Heart right ventricle (tissue), 16 donors: Measurements from ENCODE around the gene BMERB1. TPM values are rescaled to one million over a fixed set of nuclear protein-coding genes. Genes with fewer than 3 reads are reported as not detected.

Experiments used
- ATAC-seq, 8 donors: fragments of 200-7000 bp; cut with Tn5 transposase; one replicate each; pipeline ENCODE4 v1.9.1; 2020; ENCODE audit warnings: mild to moderate bottlenecking in 8 of 8, moderate library complexity in 8 of 8, moderate number of reproducible peaks in 1 of 8
- DNase-seq, 2 donors: peaks; one replicate each; pipeline ENCODE4 v3.0.0-alpha.2; 2020
- H3K27ac ChIP-seq, 10 donors: fragments of 200-600 bp; sonication (generic) in 2 of 10; one replicate each; pipeline versions ENCODE4 v1.5.0 to v1.8.0; 2020 to 2022; ENCODE audit warnings: mild to moderate bottlenecking in 3 of 10
- H3K27me3 ChIP-seq, 7 donors: fragments of 200-600 bp; one replicate each; pipeline ENCODE4 v1.8.0; 2021 to 2022; ENCODE audit warnings: mild to moderate bottlenecking in 2 of 7
- H3K36me3 ChIP-seq, 9 donors: fragments of 200-600 bp; sonication (generic) in 1 of 9; one replicate each; pipeline versions ENCODE4 v1.5.0 to v1.8.0; 2020 to 2022; ENCODE audit warnings: mild to moderate bottlenecking in 2 of 9
- H3K4me1 ChIP-seq, 9 donors: fragments of 200-600 bp; sonication (generic) in 1 of 9; one replicate each; pipeline versions ENCODE4 v1.5.0 to v1.8.0; 2020 to 2022; ENCODE audit warnings: mild to moderate bottlenecking in 4 of 9
- H3K4me3 ChIP-seq, 10 donors: fragments of 200-600 bp; sonication (generic) in 2 of 10; one replicate each; pipeline versions ENCODE4 v1.5.0 to v1.8.0; 2020 to 2022; ENCODE audit warnings: mild to moderate bottlenecking in 7 of 10, moderate library complexity in 2 of 10
- H3K9me3 ChIP-seq, 11 donors: fragments of 200-600 bp in 10 of 11; sonication (generic) in 2 of 11; one replicate each; pipeline versions ENCODE4 v1.5.0 to v1.8.0; 2013 to 2022; ENCODE audit warnings: mild to moderate bottlenecking in 2 of 11, control low read depth in 1 of 11, moderate library complexity in 1 of 11
- CTCF ChIP-seq, 9 donors: fragments of 200-600 bp; sonication (generic) in 2 of 9; IDR thresholded peaks; one replicate each; pipeline versions ENCODE4 v1.5.0 to v1.8.0; 2021 to 2022; ENCODE audit warnings: antibody characterized with exemption in 9 of 9, mild to moderate bottlenecking in 5 of 9, moderate library complexity in 1 of 9
- WGBS, 2 donors: extraction: QIAGEN DNeasy Blood & Tissue Kit; methylation state at CpG; one replicate each; pipeline ENCODE4 v1.1.7; 2013; ENCODE audit warnings: inconsistent platforms in 1 of 2; 5-methylcytosine and 5-hydroxymethylcytosine counted together
- intact Hi-C, 10 donors: fragments of 100-400 bp; cut with DNase I; formaldehyde crosslinking; loops; one replicate each; pipeline versions ENCODE4 v1.11.1 to v1.14.2; 2022
- polyA plus RNA-seq, 2 donors: library from polyadenylated mRNA; stranded (reverse); fragments of 200-250 nt; gene quantifications; one replicate each; pipeline ENCODE4 v1.2.3, GENCODE V29; 2013
- total RNA-seq, 10 donors: library from RNA; stranded (reverse); fragmentation: NEBNext Ultra II Directional in 3 of 10; extraction: Animal tissue kit (Norgen Biotek cat#: 25700) in 3 of 10; gene quantifications; one replicate each; pipeline versions ENCODE4 v1.2.1 to v1.2.4, GENCODE V29; 2021 to 2023
- donor health status: Arrhythmogenic right ventricular cardiomyopathy.
- donor health status: ischemic (EF 13 %, LVEDD 7.1; RV severe dilation, severe dysfunction).
- donor health status: healthy with polysubstance abuse.
- donor health status: DM: no; HTN: yes; CAD: no.
- donor health status: DM: no; HTN: no; CAD: no.
- donor health status: ischemic (EF 25% LVEDD 6.9; RV normal size, moderate dysfunction).
- donor health status: ischemic (EF 25% LVEDD 5.7; RV mildly dilated, moderate dysfunction).
- donor health status: healthy.
- donor health status: DM: yes; HTN: yes; CAD: no.
- donor health status: Ischemic cardiomyopathy.
- donor health status: ischemic (EF 35%, LVEDD 5.7; RV mildly dilated, moderate dysfunction).
- donor health status: nonischemic (EF 11% LVEDD 7.7; RV severe dilation, severe dysfunction).
- donor health status: DM: yes; HTN: yes; CAD: no.
- donor health status: PGD.
- donor health status: ischemic (EF 29% LVEDD 5.4; RV normal size, mild dysfunction).
- donor health status: nonischemic (EF 23%, LVEDD 6.1; RV moderate dilation, normal function).

BMERB1 gene
- total and polyA plus RNA-seq, 12 donors = 16.5 to 121 (median 78.9) TPM

- 87 to 89% methylated on average over 14 of the region's 14 CpGs for WGBS, 2 donors
- intact Hi-C loops = no loop called here
- Histone ChIP-seq H3K27ac (no peak overlapping the region), H3K36me3 (no peaks in the 10 kb centered on the region), H3K4me3 (no peak overlapping the region), H3K4me1 (peaks cover 0 to 18% (median 10%) of the 10 kb centered on the region in 9 donors), H3K27me3 (no peaks in the 10 kb centered on the region), H3K9me3 (no peaks in the 10 kb centered on the region)
- TF ChIP-seq CTCF (IDR thresholded peaks at IDR 0.05) = no peak
- DNase-seq (no peak), ATAC-seq (no peak)
Measured at GRCh38 chr16:15509051-15509592, 74.7 kb downstream of the BMERB1 start.

- WGBS, 2 donors = 78 to 80% methylated on average over 19 of the region's 19 CpGs
- H3K4me1 ChIP-seq = peaks cover 0 to 18% (median 10%) of the 10 kb centered on the region in 9 donors
- ATAC-seq (no peak), DNase-seq (no peak)
- H3K27me3 ChIP-seq = no peaks in the 10 kb centered on the region
- H3K9me3 ChIP-seq = no peaks in the 10 kb centered on the region
- no peaks in the 10 kb centered on the region for H3K36me3 ChIP-seq
- H3K27ac ChIP-seq = no peak overlapping the region
- TF ChIP-seq CTCF (IDR thresholded peaks at IDR 0.05) = no peak
- H3K4me3 ChIP-seq = no peak overlapping the region
- intact Hi-C loops = loop anchor here in 1 of 10 donors (10.0 kb wide), 1 partner anchor 65 kb away; no protein-coding TSS in a partner anchor
Measured at GRCh38 chr16:15509593-15510535, 75.5 kb downstream of the BMERB1 start.

DNA sequence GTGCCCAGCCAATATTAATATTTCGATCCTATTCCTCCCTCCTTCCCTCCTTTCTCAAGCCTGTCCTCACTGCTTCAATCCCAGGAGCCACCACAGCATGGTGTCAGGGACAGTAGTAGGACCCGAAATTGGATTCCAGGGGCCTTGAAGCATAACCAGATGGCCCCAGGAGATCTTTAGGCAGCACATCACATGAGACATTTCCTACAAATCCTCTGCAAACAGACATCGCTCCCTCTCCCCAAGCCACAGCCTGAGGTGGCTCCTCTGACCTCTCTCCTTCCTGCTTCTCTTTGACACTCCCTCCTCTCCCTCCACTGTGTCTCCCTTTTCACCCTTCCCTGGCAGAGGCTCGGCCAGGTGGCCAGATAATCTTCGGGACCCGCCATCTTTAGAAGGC lies 76.6 kb downstream of the BMERB1 start:
- ATAC-seq = no peak
- H3K27ac ChIP-seq = no peak overlapping the region
- H3K27me3 ChIP-seq = no peaks in the 10 kb centered on the region
- H3K36me3 ChIP-seq = peaks cover 0 to 6% (median 0%) of the 10 kb centered on the region in 9 donors
- no peak for TF ChIP-seq CTCF (IDR thresholded peaks at IDR 0.05)
- WGBS, 2 donors = 77 to 80% methylated on average over 6 of the region's 6 CpGs
- no peaks in the 10 kb centered on the region for H3K9me3 ChIP-seq
- peaks cover 0 to 18% (median 10%) of the 10 kb centered on the region in 9 donors for H3K4me1 ChIP-seq
- intact Hi-C loops = loop anchor here in 1 of 10 donors (10.0 kb wide), 1 partner anchor 66 kb away; no protein-coding TSS in a partner anchor
- DNase-seq = no peak
- H3K4me3 ChIP-seq = no peak overlapping the region

DNA sequence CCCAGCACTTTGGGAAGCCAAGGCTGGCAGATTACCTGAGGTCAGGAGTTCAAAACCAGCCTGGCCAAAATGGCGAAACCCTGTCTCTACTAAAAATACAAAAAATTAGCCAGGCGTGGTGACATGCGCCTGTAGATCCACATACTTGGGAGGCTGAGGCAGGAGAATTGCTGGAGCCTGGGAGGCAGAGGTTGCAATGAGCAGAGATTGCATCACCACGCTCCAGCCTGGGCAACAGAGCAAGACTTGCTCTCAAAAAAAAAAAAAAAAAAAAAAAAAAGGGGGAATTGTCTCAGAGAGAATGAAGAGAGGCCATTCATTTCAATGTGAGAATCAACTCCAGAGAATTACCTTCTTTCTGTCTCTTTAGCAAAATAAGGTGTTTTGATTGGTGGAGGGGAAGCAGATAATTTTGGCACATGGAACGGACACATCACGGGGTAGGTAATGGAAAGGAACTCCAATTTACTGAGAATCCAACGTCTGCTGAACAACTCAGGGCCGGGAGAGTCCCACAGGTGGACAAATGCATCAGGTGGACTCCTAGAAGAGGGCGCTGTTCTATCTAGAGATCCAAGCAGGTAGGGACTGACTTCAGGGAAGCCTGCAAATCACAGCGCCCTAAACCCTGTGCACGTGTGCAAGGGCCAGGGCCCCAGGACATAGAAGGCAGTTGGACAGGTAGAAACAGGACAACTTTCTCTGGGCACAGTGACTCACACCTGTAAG lies 77.5 kb downstream of the BMERB1 start:
- Histone ChIP-seq H3K27me3 (no peaks in the 10 kb centered on the region), H3K27ac (no peak overlapping the region), H3K4me1 (peaks cover 0 to 15% (median 8%) of the 10 kb centered on the region in 9 donors), H3K4me3 (no peak overlapping the region), H3K9me3 (no peaks in the 10 kb centered on the region), H3K36me3 (peaks cover 0 to 15% (median 0%) of the 10 kb centered on the region in 9 donors)
- ATAC-seq (no peak), DNase-seq (no peak)
- TF ChIP-seq CTCF (IDR thresholded peaks at IDR 0.05) = no peak
- WGBS, 2 donors = 97 to 98% methylated on average over 11 of the region's 11 CpGs
- intact Hi-C loops = loop anchor here in 1 of 10 donors (10.0 kb wide), 1 partner anchor 67 kb away; no protein-coding TSS in a partner anchor
